ENCODE measurements around the gene BCO1. TPM values are rescaled to one million over a fixed set of nuclear protein-coding genes. Genes with fewer than 3 reads are reported as not detected.
A peak's percentile ranks its signal among the peaks of the same experiment; 100 is the strongest.

BCO1 gene
- total and polyA plus RNA-seq, 2 donors from 2014 or later = 1.4 to 3.0 TPM

DNA sequence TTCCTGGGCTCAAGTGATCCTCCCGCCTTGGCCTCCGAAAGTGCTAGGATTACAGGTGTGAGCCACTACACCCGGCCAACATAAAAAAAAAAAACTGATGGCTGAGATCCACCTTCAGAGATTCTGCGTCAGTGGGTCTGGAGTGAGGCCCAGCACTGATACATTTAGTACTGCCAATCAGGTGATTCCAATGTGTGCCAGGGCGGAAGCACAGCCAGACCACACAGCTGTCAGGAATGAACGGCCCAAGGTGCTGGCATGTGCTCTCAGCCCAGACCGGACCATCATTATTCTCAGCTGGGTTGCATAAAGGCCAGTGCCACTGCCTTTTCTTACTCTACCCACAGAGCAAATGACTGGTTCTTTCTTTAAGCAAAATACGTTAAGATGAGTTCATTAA, 1.2 kb upstream of the BCO1 start:
- no peaks in the 10 kb centered on the region for H3K9me3 ChIP-seq (ENCODE audit: control insufficient read depth in 2 of 3, insufficient read depth in 1 of 3, low read length in 3 of 3)
- H3K27me3 ChIP-seq (ENCODE audit: control insufficient read depth, insufficient read depth, low read length) = no peaks in the 10 kb centered on the region
- FAIRE-seq = no peak
- peak overlapping the region in 1 of 3 donors; percentile 14 for H3K4me3 ChIP-seq (ENCODE audit: low read length in 3 of 3)
- DNase-seq = peak in 1 of 5 donors; percentile 8
- TF ChIP-seq CTCF (IDR thresholded peaks at IDR 0.05; ENCODE audit: borderline replicate concordance, extremely low read depth, insufficient read depth) = no peak
- H3K4me1 ChIP-seq (ENCODE audit: control insufficient read depth in 2 of 3, insufficient read depth in 2 of 3, low read depth in 1 of 3, low read length in 3 of 3) = no peaks in the 10 kb centered on the region
- no peaks in the 10 kb centered on the region for H3K36me3 ChIP-seq (ENCODE audit: control insufficient read depth in 2 of 3, insufficient read depth in 3 of 3, low read length in 3 of 3)
- H3K9ac ChIP-seq (ENCODE audit: low read length in 3 of 3) = no peak overlapping the region
- intact Hi-C loops (cut with DNase I) = no loop called here
- H3K27ac ChIP-seq (ENCODE audit: low read depth in 2 of 2, low read length in 2 of 2) = peak overlapping the region; percentile 60 to 69

DNA sequence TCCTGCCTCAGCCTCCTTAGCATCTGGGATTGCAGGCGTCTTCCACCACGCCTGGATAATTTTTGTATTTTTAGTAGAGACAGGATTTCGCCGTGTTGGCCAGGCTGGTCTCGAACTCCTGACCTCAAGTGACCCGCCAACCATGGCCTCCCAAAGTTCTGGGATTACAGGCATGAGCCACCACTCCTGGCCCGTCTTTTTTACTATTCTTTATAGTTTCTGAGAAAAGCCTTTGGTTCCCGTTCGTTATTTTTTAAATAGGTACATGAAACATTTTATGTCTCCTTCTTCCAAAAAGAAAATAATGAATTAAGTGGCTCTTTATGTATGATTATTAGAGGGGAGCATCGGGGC, 570 bp upstream of the BCO1 start:
- H3K9ac ChIP-seq (ENCODE audit: low read length in 3 of 3) = peak overlapping the region in 1 of 3 donors; percentile 2
- no peaks in the 10 kb centered on the region for H3K27me3 ChIP-seq (ENCODE audit: control insufficient read depth, insufficient read depth, low read length)
- no peaks in the 10 kb centered on the region for H3K4me1 ChIP-seq (ENCODE audit: control insufficient read depth in 2 of 3, insufficient read depth in 2 of 3, low read depth in 1 of 3, low read length in 3 of 3)
- DNase-seq (peak in 2 of 5 donors; percentile 10 to 40), FAIRE-seq (no peak)
- H3K4me3 ChIP-seq (ENCODE audit: low read length in 3 of 3) = peak overlapping the region in 2 of 3 donors; percentile 46 to 87
- H3K27ac ChIP-seq (ENCODE audit: low read depth in 2 of 2, low read length in 2 of 2) = peak overlapping the region; percentile 10 to 69
- TF ChIP-seq CTCF (IDR thresholded peaks at IDR 0.05; ENCODE audit: borderline replicate concordance, extremely low read depth, insufficient read depth) = no peak
- intact Hi-C loops (cut with DNase I) = no loop called here
- H3K36me3 ChIP-seq (ENCODE audit: control insufficient read depth in 2 of 3, insufficient read depth in 3 of 3, low read length in 3 of 3) = no peaks in the 10 kb centered on the region
- H3K9me3 ChIP-seq (ENCODE audit: control insufficient read depth in 2 of 3, insufficient read depth in 1 of 3, low read length in 3 of 3) = no peaks in the 10 kb centered on the region

DNA sequence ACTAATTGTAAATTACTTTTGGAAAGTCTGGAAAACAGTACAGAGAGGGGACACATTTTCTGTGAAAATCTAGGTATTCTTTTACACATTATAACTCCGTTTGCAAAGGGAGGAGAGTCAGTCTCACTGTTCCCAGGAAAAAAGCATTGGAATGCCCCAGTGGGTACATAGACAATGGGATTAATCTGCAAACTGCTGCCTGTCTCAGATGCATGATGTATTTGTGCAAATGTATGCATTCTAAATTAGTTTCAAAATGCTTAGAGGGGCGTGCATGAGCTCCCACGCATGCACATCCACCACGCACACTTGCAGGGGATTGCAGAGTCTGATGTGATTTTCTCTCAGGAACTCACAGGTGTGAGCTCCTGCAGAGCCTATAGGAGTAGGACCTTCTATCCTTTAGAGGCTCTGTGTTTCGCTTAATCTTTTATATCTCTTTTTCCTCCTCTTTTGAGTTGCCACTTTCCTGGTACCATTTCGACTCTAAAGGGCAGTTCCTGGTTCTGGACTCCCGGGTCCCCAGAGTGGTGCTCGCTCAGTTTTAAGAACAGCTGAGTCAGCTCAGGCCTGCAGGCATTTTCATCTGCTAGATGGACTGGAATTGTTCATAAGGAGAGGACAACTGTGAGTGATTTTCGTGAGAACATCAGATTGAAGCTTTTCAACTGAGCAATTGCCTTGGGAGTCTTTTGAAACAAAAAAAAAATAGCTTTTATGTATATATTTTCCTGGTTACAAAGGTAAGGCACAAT, 1.1 kb downstream of the BCO1 start:
- FAIRE-seq (no peak), DNase-seq (no peak)
- TF ChIP-seq CTCF (IDR thresholded peaks at IDR 0.05; ENCODE audit: borderline replicate concordance, extremely low read depth, insufficient read depth) = no peak
- peak overlapping the region in 1 of 3 donors; percentile 39 for H3K4me3 ChIP-seq (ENCODE audit: low read length in 3 of 3)
- H3K27me3 ChIP-seq (ENCODE audit: control insufficient read depth, insufficient read depth, low read length) = no peaks in the 10 kb centered on the region
- H3K36me3 ChIP-seq (ENCODE audit: control insufficient read depth in 2 of 3, insufficient read depth in 3 of 3, low read length in 3 of 3) = no peaks in the 10 kb centered on the region
- H3K9ac ChIP-seq (ENCODE audit: low read length in 3 of 3) = no peak overlapping the region
- intact Hi-C loops (cut with DNase I) = no loop called here
- no peaks in the 10 kb centered on the region for H3K4me1 ChIP-seq (ENCODE audit: control insufficient read depth in 2 of 3, insufficient read depth in 2 of 3, low read depth in 1 of 3, low read length in 3 of 3)
- no peak overlapping the region for H3K27ac ChIP-seq (ENCODE audit: low read depth in 2 of 2, low read length in 2 of 2)
- H3K9me3 ChIP-seq (ENCODE audit: control insufficient read depth in 2 of 3, insufficient read depth in 1 of 3, low read length in 3 of 3) = no peaks in the 10 kb centered on the region

Data from kidney (tissue), 14 donors.